Trophoblast cell (in vitro differentiated cells and primary cell): Measurements from ENCODE around the gene PTK6.

Experiments
- DNase-seq, 2 donors: peaks; one replicate each; pipeline ENCODE4 v3.0.0-alpha.2; 2016
- H2AFZ ChIP-seq: 2 replicates; pipeline ENCODE4 v1.6.1; 2013; ENCODE audit warnings: low read length, moderate library complexity, mild to moderate bottlenecking; ENCODE audit not compliant: insufficient read depth, poor library complexity
- H2AK5ac ChIP-seq: 2 replicates; pipeline ENCODE4 v1.6.1; 2013; ENCODE audit warnings: mild to moderate bottlenecking, low read length
- H2BK120ac ChIP-seq: 2 replicates; pipeline ENCODE4 v1.6.1; 2013; ENCODE audit warnings: low read length, mild to moderate bottlenecking, moderate library complexity; ENCODE audit not compliant: insufficient read depth, poor library complexity
- H2BK12ac ChIP-seq: 2 replicates; pipeline ENCODE4 v1.6.1; 2013; ENCODE audit warnings: mild to moderate bottlenecking, low read length, moderate library complexity
- H2BK5ac ChIP-seq: 2 replicates; pipeline ENCODE4 v1.6.1; 2013; ENCODE audit warnings: low read length, low read depth, moderate library complexity, mild to moderate bottlenecking; ENCODE audit not compliant: poor library complexity
- H3K14ac ChIP-seq: 2 replicates; pipeline ENCODE4 v1.6.1; 2013; ENCODE audit warnings: mild to moderate bottlenecking, low read length
- H3K18ac ChIP-seq: 2 replicates; pipeline ENCODE4 v1.6.1; 2013; ENCODE audit warnings: mild to moderate bottlenecking, low read length
- H3K23ac ChIP-seq: 2 replicates; pipeline ENCODE4 v1.6.1; 2013; ENCODE audit warnings: low read length
- H3K27ac ChIP-seq: 2 replicates; pipeline ENCODE4 v1.5.1; 2013; ENCODE audit warnings: low read depth, mild to moderate bottlenecking, inconsistent platforms, low read length, moderate library complexity
- H3K27me3 ChIP-seq: 2 replicates; pipeline ENCODE4 v1.6.1; 2013; ENCODE audit warnings: inconsistent platforms, mild to moderate bottlenecking, low read length, moderate library complexity; ENCODE audit not compliant: insufficient read depth
- H3K36me3 ChIP-seq, 2 experiments: 1 replicate in 1 of 2; 2 replicates in 1 of 2; pipeline ENCODE4 v1.6.1; 2013; ENCODE audit warnings: low read length in 2 of 2, mild to moderate bottlenecking in 2 of 2, moderate library complexity in 1 of 2; ENCODE audit not compliant: insufficient read depth in 2 of 2, control insufficient read depth in 1 of 2
- H3K4ac ChIP-seq: 2 replicates; pipeline ENCODE4 v1.6.1; 2013; ENCODE audit warnings: low read depth, mild to moderate bottlenecking, low read length, moderate library complexity
- H3K4me1 ChIP-seq, 2 experiments: 1 replicate in 1 of 2; 2 replicates in 1 of 2; pipeline ENCODE4 v1.6.1; 2013; ENCODE audit warnings: low read length in 2 of 2, mild to moderate bottlenecking in 2 of 2, moderate library complexity in 1 of 2; ENCODE audit not compliant: insufficient read depth in 2 of 2, control insufficient read depth in 1 of 2
- H3K4me2 ChIP-seq: 2 replicates; pipeline ENCODE4 v1.6.1; 2013; ENCODE audit warnings: inconsistent platforms, mild to moderate bottlenecking, low read length, moderate library complexity
- H3K4me3 ChIP-seq: 2 replicates; pipeline ENCODE4 v1.5.1; 2013; ENCODE audit warnings: mild to moderate bottlenecking, low read depth, low read length, inconsistent platforms
- H3K79me1 ChIP-seq: one replicate; pipeline ENCODE4 v1.6.1; 2013; ENCODE audit warnings: low read length
- H3K79me2 ChIP-seq: 2 replicates; pipeline ENCODE4 v1.6.1; 2013; ENCODE audit warnings: low read length, mild to moderate bottlenecking; ENCODE audit not compliant: control insufficient read depth, insufficient read depth, poor library complexity
- H3K9ac ChIP-seq: 2 replicates; pipeline ENCODE4 v1.6.1; 2013; ENCODE audit warnings: mild to moderate bottlenecking, low read length
- H3K9me3 ChIP-seq: 2 replicates; pipeline ENCODE4 v1.6.1; 2013; ENCODE audit warnings: low read depth, mild to moderate bottlenecking, control low read depth, inconsistent platforms, low read length; ENCODE audit not compliant: insufficient read depth
- H4K12ac ChIP-seq: 2 replicates; pipeline ENCODE4 v1.6.1; 2013; ENCODE audit warnings: low read depth, mild to moderate bottlenecking, low read length, moderate library complexity
- H4K8ac ChIP-seq: 2 replicates; pipeline ENCODE4 v1.6.1; 2013; ENCODE audit warnings: low read depth, mild to moderate bottlenecking, low read length, moderate library complexity
- H4K91ac ChIP-seq: one replicate; pipeline ENCODE4 v1.6.1; 2013; ENCODE audit warnings: low read depth, mild to moderate bottlenecking, low read length, moderate library complexity
- WGBS: extraction: QIAGEN DNeasy Blood & Tissue Kit; methylation state at CpG from one replicate; pipeline ENCODE4 v1.1.7; 2013; ENCODE audit warnings: missing lambda C conversion rate; ENCODE audit not compliant: insufficient read length, insufficient coverage; ENCODE audit errors: extremely low coverage; 5-methylcytosine and 5-hydroxymethylcytosine counted together

PTK6 gene

DNA sequence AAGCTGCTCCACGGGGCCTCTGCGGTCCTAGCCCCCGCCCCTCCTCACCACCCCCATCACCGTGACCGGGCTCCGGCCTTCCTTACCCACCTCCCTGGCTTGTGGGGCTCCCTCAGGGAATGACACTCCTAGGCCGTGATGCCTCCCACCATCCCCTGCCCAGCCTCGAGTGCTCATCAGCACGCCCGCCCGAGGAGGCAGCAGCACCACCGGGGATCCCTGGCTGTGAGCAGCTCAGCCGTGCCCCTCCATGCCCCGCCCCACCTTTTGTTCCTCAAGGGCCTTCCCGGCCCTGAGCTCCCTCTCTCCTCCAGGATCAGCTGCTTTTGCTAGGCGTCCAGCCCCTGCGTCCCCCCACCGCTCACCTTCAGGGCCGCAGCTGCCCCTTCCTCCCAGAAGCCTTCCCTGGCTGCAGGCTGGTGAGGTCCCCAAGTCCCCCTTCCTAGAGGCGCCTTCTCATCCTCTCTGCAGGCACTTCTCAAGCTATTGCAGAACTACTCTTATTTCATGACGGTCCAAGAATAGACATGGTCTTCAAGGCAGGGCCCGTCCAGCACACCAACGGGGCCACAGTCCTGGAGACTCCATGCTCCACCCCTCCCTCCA lies 19.8 kb upstream of the PTK6 start:
- Histone ChIP-seq H4K12ac (no peak overlapping the region), H3K9me3 (peaks cover 2% of the 10 kb centered on the region), H4K8ac (no peak overlapping the region), H3K79me1 (peaks cover 3% of the 10 kb centered on the region), H3K4me3 (no peak overlapping the region), H2BK120ac (no peak overlapping the region), H3K36me3 (peaks cover 17% of the 10 kb centered on the region in 2 experiments), H2BK5ac (no peak overlapping the region), H3K14ac (no peak overlapping the region), H3K9ac (no peak overlapping the region), H2BK12ac (no peak overlapping the region), H2AFZ (no peak overlapping the region), H3K4me2 (no peak overlapping the region), H3K79me2 (no peaks in the 10 kb centered on the region), H3K27ac (no peak overlapping the region), H3K23ac (no peak overlapping the region), H3K4me1 (peaks cover 6 to 7% of the 10 kb centered on the region in 2 experiments), H4K91ac (no peak overlapping the region), H3K27me3 (no peaks in the 10 kb centered on the region), H2AK5ac (no peak overlapping the region), H3K4ac (no peak overlapping the region), H3K18ac (no peak overlapping the region)
- WGBS = no CpG with 5 or more reads among the region's 23 CpGs
- DNase-seq = no peak

GRCh38 chr20:63555661-63556381 lies 18.6 kb upstream of the PTK6 start:
- no CpG with 5 or more reads among the region's 45 CpGs for WGBS
- H3K79me2 ChIP-seq = no peaks in the 10 kb centered on the region
- no peak overlapping the region for H2AFZ ChIP-seq
- H3K4ac ChIP-seq = no peak overlapping the region
- no peak overlapping the region for H2AK5ac ChIP-seq
- no peak overlapping the region for H2BK12ac ChIP-seq
- H3K27ac ChIP-seq = no peak overlapping the region
- no peaks in the 10 kb centered on the region for H3K27me3 ChIP-seq
- no peak overlapping the region for H3K23ac ChIP-seq
- H4K8ac ChIP-seq = no peak overlapping the region
- no peak overlapping the region for H3K14ac ChIP-seq
- peaks cover 6 to 7% of the 10 kb centered on the region in 2 experiments for H3K4me1 ChIP-seq
- peaks cover 2% of the 10 kb centered on the region for H3K9me3 ChIP-seq
- peak; percentile 45 to 69 for DNase-seq
- no peak overlapping the region for H2BK120ac ChIP-seq
- peaks cover 11 to 12% of the 10 kb centered on the region in 2 experiments for H3K36me3 ChIP-seq
- no peak overlapping the region for H3K4me2 ChIP-seq
- no peak overlapping the region for H3K18ac ChIP-seq
- peaks cover 3% of the 10 kb centered on the region for H3K79me1 ChIP-seq
- no peak overlapping the region for H3K4me3 ChIP-seq
- no peak overlapping the region for H4K12ac ChIP-seq
- H2BK5ac ChIP-seq = no peak overlapping the region
- H4K91ac ChIP-seq = no peak overlapping the region
- H3K9ac ChIP-seq = no peak overlapping the region

DNA sequence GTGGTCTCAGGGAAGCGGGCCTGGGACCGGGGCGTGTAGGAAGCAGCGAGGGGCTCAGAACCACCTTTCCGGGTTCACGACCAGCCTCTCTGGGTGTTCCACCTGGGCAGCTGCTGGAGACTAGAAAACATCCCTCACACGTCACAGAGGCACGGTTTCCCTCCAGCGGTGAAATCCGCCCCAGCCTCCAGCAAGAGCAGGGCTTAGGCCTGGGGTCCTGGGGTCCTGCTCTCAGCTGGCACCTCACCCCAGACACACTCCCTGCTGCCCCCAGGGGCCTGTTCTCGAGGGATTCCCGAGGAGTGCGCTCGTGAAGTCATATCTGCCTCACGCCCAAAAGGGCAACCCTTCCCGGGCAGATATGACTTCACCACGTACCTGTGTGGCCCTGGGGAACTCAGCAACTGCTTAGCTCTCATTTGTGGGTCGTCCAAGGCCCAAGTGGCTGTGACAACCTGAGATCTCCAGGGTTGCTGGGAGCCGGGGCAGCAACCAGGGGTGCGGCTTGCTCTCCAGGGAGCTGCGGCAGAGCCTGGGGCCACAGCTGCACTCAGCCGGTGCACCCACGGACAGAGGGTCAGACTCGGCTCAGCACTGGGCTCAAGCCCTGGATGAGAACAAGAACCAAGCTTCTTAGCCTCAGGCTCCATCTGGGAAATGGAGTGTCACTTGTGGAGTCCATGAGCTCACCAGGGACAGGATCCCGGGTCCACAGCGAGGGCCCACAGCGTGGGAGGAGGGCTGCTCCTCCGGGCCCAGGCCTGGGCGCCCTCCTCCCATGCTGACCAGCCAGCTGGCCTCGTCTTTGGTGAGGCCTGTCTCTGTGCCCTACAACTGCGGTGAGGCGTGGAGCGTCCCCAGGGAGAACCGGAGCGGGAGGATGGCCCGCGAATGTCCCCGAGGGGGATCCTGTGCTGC lies 17.4 kb upstream of the PTK6 start:
- no peak overlapping the region for H2BK120ac ChIP-seq
- no peak overlapping the region for H3K18ac ChIP-seq
- H3K4me1 ChIP-seq = peaks cover 6 to 7% of the 10 kb centered on the region in 2 experiments
- H3K23ac ChIP-seq = no peak overlapping the region
- no peak overlapping the region for H2BK5ac ChIP-seq
- no peak overlapping the region for H3K4ac ChIP-seq
- H3K79me2 ChIP-seq = no peaks in the 10 kb centered on the region
- H4K91ac ChIP-seq = no peak overlapping the region
- no peak overlapping the region for H3K27ac ChIP-seq
- WGBS = no CpG with 5 or more reads among the region's 38 CpGs
- H2AFZ ChIP-seq = no peak overlapping the region
- H4K12ac ChIP-seq = no peak overlapping the region
- H3K27me3 ChIP-seq = no peaks in the 10 kb centered on the region
- H3K4me2 ChIP-seq = peak overlapping the region; percentile 50
- no peak overlapping the region for H3K9ac ChIP-seq
- H3K79me1 ChIP-seq = peaks cover 3% of the 10 kb centered on the region
- H3K9me3 ChIP-seq = peaks cover 2% of the 10 kb centered on the region
- no peak overlapping the region for H4K8ac ChIP-seq
- peaks cover 0 to under 1% of the 10 kb centered on the region in 2 experiments for H3K36me3 ChIP-seq
- H3K4me3 ChIP-seq = peak overlapping the region; percentile 30
- peak in 1 of 2 donors; percentile 25 for DNase-seq
- no peak overlapping the region for H3K14ac ChIP-seq
- H2AK5ac ChIP-seq = no peak overlapping the region
- no peak overlapping the region for H2BK12ac ChIP-seq

DNA sequence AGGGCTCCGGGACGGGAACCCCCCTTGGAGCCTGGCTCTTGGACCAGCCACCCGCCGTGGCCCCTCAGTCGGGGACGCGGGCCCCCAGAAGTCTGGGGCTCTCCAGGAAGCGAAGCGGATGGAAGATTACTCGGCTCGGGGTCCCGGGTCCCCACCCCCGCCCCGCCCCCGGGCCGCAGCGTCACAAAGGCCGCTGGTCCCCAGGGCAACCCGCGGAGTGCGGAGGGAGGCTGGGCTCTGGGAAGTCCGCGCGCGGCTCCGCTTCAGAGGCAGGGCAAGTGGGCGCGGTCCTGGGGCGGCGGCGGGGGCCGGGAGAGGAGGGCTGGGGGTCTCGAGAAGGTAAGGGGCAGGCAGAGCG lies 16.7 kb upstream of the PTK6 start, which contains the start of gene FNDC11:
Gene FNDC11, plus strand, starts transcription at position 227 of the 358 bp plus-strand sequence. CDS start 1,505 bp downstream, outside the sequence.
- Histone ChIP-seq H3K4me1 (peaks cover 6 to 7% of the 10 kb centered on the region in 2 experiments), H3K23ac (no peak within 1 kb of the TSS), H4K12ac (peak within 1 kb of the TSS; percentile 59), H3K4ac (peak within 1 kb of the TSS; percentile 15), H4K91ac (peak within 1 kb of the TSS; percentile 60), H2AFZ (peak within 1 kb of the TSS; percentile 62), H2BK5ac (no peak within 1 kb of the TSS), H3K14ac (peak within 1 kb of the TSS; percentile 42), H2BK120ac (peak within 1 kb of the TSS; percentile 47), H3K4me2 (peak within 1 kb of the TSS; percentile 50), H3K4me3 (peak within 1 kb of the TSS; percentile 30), H3K18ac (peak within 1 kb of the TSS; percentile 46), H4K8ac (no peak within 1 kb of the TSS), H3K79me2 (no peaks in the 10 kb centered on the region), H3K27me3 (no peaks in the 10 kb centered on the region), H3K79me1 (peaks cover 3% of the 10 kb centered on the region), H2AK5ac (no peak within 1 kb of the TSS), H2BK12ac (no peak within 1 kb of the TSS), H3K9ac (no peak within 1 kb of the TSS), H3K36me3 (no peaks in the 10 kb centered on the region), H3K27ac (no peak within 1 kb of the TSS), H3K9me3 (peaks cover 2% of the 10 kb centered on the region)
- WGBS = no CpG with 5 or more reads among the region's 34 CpGs
- no peak for DNase-seq
